A549 (cell line): ENCODE measurements around the gene PRMT3. TPM values are rescaled to one million over a fixed set of nuclear protein-coding genes. Genes with fewer than 3 reads are reported as not detected.

Experiments
- ATAC-seq, 2 experiments: fragments of 200-7000 bp in 1 of 2; fragments of >200 bp in 1 of 2; cut with Nextera tagmentation in 1 of 2; cut with Tn5 transposase in 1 of 2; 3 replicates each; pipeline versions ENCODE4 v1.8.0 to v1.9.1; 2018 to 2020; ENCODE audit warnings: mild to moderate bottlenecking in 1 of 2, moderate library complexity in 1 of 2
- CTCF ChIA-PET: fragments of 300-600 bp; sonication (Branson Sonifier 250); formaldehyde crosslinking; extraction: SDS; loops from one replicate; lab custom pipeline; 2021; ENCODE audit warnings: antibody characterized with exemption, inconsistent platforms; lab: Yijun Ruan, JAX
- POLR2A ChIA-PET: fragments of 350-600 bp; formaldehyde crosslinking; extraction: SDS; loops from one replicate; lab custom pipeline; 2021; ENCODE audit warnings: antibody characterized with exemption, inconsistent platforms; lab: Yijun Ruan, JAX
- DNase-seq, 2 experiments: peaks; one replicate each; pipeline versions ENCODE4 v3.0.0 to v3.0.0-alpha.2; 2011 to 2016; ENCODE audit warnings: low read depth in 1 of 2, low spot score in 1 of 2
- FAIRE-seq: peaks from 2 replicates; lab custom pipeline; 2011; peaks lifted over from hg19 to GRCh38; lab: Jason Lieb, UNC
- H3K27ac ChIP-seq, 2 experiments: fragments of >200 bp; sonication (Bioruptor Twin); formaldehyde crosslinking; 3 replicates each; pipeline ENCODE4 v1.5.1; 2016 to 2017
- H3K4me1 ChIP-seq: fragments of >200 bp; sonication (Bioruptor Twin); formaldehyde crosslinking; 3 replicates; pipeline ENCODE4 v1.6.1; 2016
- H3K4me2 ChIP-seq: fragments of >200 bp; sonication (Bioruptor Twin); formaldehyde crosslinking; 3 replicates; pipeline ENCODE4 v1.6.1; 2016
- H3K4me3 ChIP-seq: fragments of >200 bp; sonication (Bioruptor Twin); formaldehyde crosslinking; 3 replicates; pipeline ENCODE4 v1.5.1; 2016
- H3K9me3 ChIP-seq: fragments of >200 bp; sonication (Bioruptor Twin); formaldehyde crosslinking; 3 replicates; pipeline ENCODE4 v1.6.1; 2016
- CTCF ChIP-seq: fragments of >200 bp; sonication (Bioruptor Twin); formaldehyde crosslinking; IDR thresholded peaks from 3 replicates; pipeline ENCODE4 v1.5.1; 2016
- E2F6 ChIP-seq: IDR thresholded peaks from 2 replicates; pipeline ENCODE4 v1.6.1; 2012; ENCODE audit warnings: low read depth, borderline replicate concordance
- ESRRA ChIP-seq: fragments of 150-350 bp; IDR thresholded peaks from 2 replicates; pipeline ENCODE4 v1.6.1; 2014; ENCODE audit warnings: mild to moderate bottlenecking, low read length, borderline replicate concordance
- FOXS1 ChIP-seq: fragments of 250-450 bp; sonication (Bioruptor Pico); IDR thresholded peaks from 2 replicates; pipeline ENCODE4 v1.5.0; 2020; ENCODE audit warnings: mild to moderate bottlenecking, moderate library complexity
- HDAC2 ChIP-seq: fragments of 200-600 bp; sonication (generic); IDR thresholded peaks from 2 replicates; pipeline ENCODE4 v1.6.1; 2016
- HOXA7 ChIP-seq: fragments of 250-450 bp; sonication (Bioruptor Pico); IDR thresholded peaks from 2 replicates; pipeline ENCODE4 v1.5.0; 2020; ENCODE audit warnings: mild to moderate bottlenecking, moderate library complexity
- JUN ChIP-seq, 2 experiments: fragments of >200 bp; sonication (Bioruptor Twin); formaldehyde crosslinking; IDR thresholded peaks; 2 replicates in 1 of 2; 3 replicates in 1 of 2; pipeline ENCODE4 v1.6.1; 2016 to 2017
- MAX ChIP-seq: IDR thresholded peaks from 2 replicates; pipeline ENCODE4 v1.6.1; 2012
- NFE2L2 ChIP-seq: fragments of 150-350 bp; conservative IDR thresholded peaks from 2 replicates; pipeline ENCODE4 v1.6.1; 2014; ENCODE audit warnings: low read length
- PBX3 ChIP-seq: IDR thresholded peaks from 2 replicates; pipeline ENCODE4 v1.6.1; 2012
- PHF8 ChIP-seq: fragments of 200-600 bp; sonication (generic); IDR thresholded peaks from 2 replicates; pipeline ENCODE4 v1.6.1; 2016; ENCODE audit warnings: low read depth, mild to moderate bottlenecking, antibody characterized with exemption, moderate library complexity, borderline replicate concordance
- POLR2A ChIP-seq: IDR thresholded peaks from 2 replicates; pipeline ENCODE4 v1.6.1; 2012; ENCODE audit warnings: mild to moderate bottlenecking, low read length
- RARB ChIP-seq: fragments of 250-450 bp; sonication (Bioruptor Pico); IDR thresholded peaks from 2 replicates; pipeline ENCODE4 v1.8.0; 2021; ENCODE audit warnings: mild to moderate bottlenecking, moderate library complexity
- RCOR1 ChIP-seq: fragments of 150-350 bp; IDR thresholded peaks from 2 replicates; pipeline ENCODE4 v1.6.1; 2014; ENCODE audit warnings: antibody characterized with exemption, low read length, low read depth
- RFX5 ChIP-seq: fragments of 450-650 bp; IDR thresholded peaks from 2 replicates; pipeline ENCODE4 v1.7.1; 2014; ENCODE audit warnings: antibody characterized with exemption, mild to moderate bottlenecking, moderate library complexity
- RNF2 ChIP-seq: fragments of 200-600 bp; sonication (generic); IDR thresholded peaks from 2 replicates; pipeline ENCODE4 v1.6.1; 2016; ENCODE audit warnings: low read depth, mild to moderate bottlenecking, antibody characterized with exemption, moderate library complexity, borderline replicate concordance
- SMC3 ChIP-seq: fragments of >200 bp; sonication (Bioruptor Twin); formaldehyde crosslinking; IDR thresholded peaks from 3 replicates; pipeline ENCODE4 v1.6.1; 2018; ENCODE audit warnings: inconsistent platforms
- SREBF2 ChIP-seq: fragments of 450-650 bp; IDR thresholded peaks from 2 replicates; pipeline ENCODE4 v1.6.1; 2014; ENCODE audit warnings: mild to moderate bottlenecking, moderate library complexity
- TFCP2L1 ChIP-seq: fragments of 250-450 bp; sonication (Bioruptor Pico); IDR thresholded peaks from 2 replicates; pipeline ENCODE4 v1.5.0; 2021; ENCODE audit warnings: mild to moderate bottlenecking
- USF2 ChIP-seq: fragments of 450-650 bp; IDR thresholded peaks from 2 replicates; pipeline ENCODE4 v1.6.1; 2014; ENCODE audit warnings: antibody characterized with exemption
- ZNF302 ChIP-seq: fragments of 250-450 bp; sonication (Bioruptor Pico); IDR thresholded peaks from 2 replicates; pipeline ENCODE4 v1.9.0; 2021; ENCODE audit warnings: inconsistent platforms, mild to moderate bottlenecking, moderate library complexity
- WGBS: methylation state at CpG from one replicate; pipeline ENCODE4 v1.1.6; 2017; ENCODE audit errors: missing lambda C conversion rate; 5-methylcytosine and 5-hydroxymethylcytosine counted together
- polyA plus RNA-seq, 4 experiments: library from polyadenylated mRNA; depleted of rRNA in 3 of 4; stranded (reverse); fragments of >200 nt; fragmentation: RNase III in 1 of 4; extraction: RNeasy Plus Mini Kit Qiagen cat#74134 plus additional on column Dnase treatment in 1 of 4; gene quantifications; 2 replicates in 3 of 4; 3 replicates in 1 of 4; pipeline ENCODE4 v1.2.3, GENCODE V29; 2011 to 2017

PRMT3 gene
- polyA plus RNA-seq, 2 of the 4 experiments (the other 2 are of a cell fraction), result 34.6 to 53.9 TPM

- no peak for FAIRE-seq
- H3K4me2 ChIP-seq, result no peak overlapping the region
- no peaks in the 10 kb centered on the region for H3K9me3 ChIP-seq
- H3K27ac ChIP-seq, result peak overlapping the region in 1 of 2 experiments; percentile 56; a peak in 3 of 6 replicates
- ATAC-seq, result no peak
- DNase-seq, result no peak
- peaks cover 66% of the 10 kb centered on the region for H3K4me1 ChIP-seq
- ChIA-PET CTCF (interaction anchor here (1.0 to 2.5 kb wide), 3 partner anchors 9 to 27 kb away, joined by 3 to 6 read pairs (median 5); no protein-coding TSS in a partner anchor), POLR2A (no interaction called here)
- TF ChIP-seq MAX, result no peak
- no peak for TF ChIP-seq RFX5
- no peak for TF ChIP-seq ESRRA
- no peak for TF ChIP-seq ZNF302
- TF ChIP-seq USF2, result no peak
- no peak for TF ChIP-seq SMC3
- TF ChIP-seq HOXA7 (CRISPR knock-in tag), result no peak
- no peak for TF ChIP-seq E2F6
- no peak for TF ChIP-seq PBX3
- no peak overlapping the region for H3K4me3 ChIP-seq
These were observed 17.7 kb upstream of the PRMT3 start for GRCh38 chr11:20369826-20370225.

- FAIRE-seq, result no peak
- WGBS, result 81% methylated on average over 5 of the region's 5 CpGs
- ChIA-PET POLR2A (no interaction called here), CTCF (interaction anchor here (1.1 to 2.0 kb wide), 3 partner anchors 15 to 26 kb away, joined by 5 to 8 read pairs (median 5); no protein-coding TSS in a partner anchor)
- no peak for DNase-seq
- TF ChIP-seq JUN (IDR thresholded peaks at IDR 0.05), result no peak
- TF ChIP-seq E2F6, result no peak
- TF ChIP-seq POLR2A, result no peak
- no peak for TF ChIP-seq CTCF
- TF ChIP-seq PHF8, result no peak
- TF ChIP-seq SREBF2, result no peak
- no peak for TF ChIP-seq RCOR1
- TF ChIP-seq FOXS1, result no peak
- no peak for TF ChIP-seq RARB (CRISPR knock-in tag)
- no peak for TF ChIP-seq NFE2L2
- Histone ChIP-seq H3K4me1 (peaks cover 44% of the 10 kb centered on the region), H3K4me3 (no peak overlapping the region), H3K9me3 (no peaks in the 10 kb centered on the region), H3K27ac (no peak overlapping the region), H3K4me2 (no peak overlapping the region)
- no peak for ATAC-seq
These were observed 15.4 kb upstream of the PRMT3 start for GRCh38 chr11:20372081-20372626.

GRCh38 chr11:20373147-20373546 is 14.4 kb upstream of the PRMT3 start:
- ATAC-seq, result no peak
- Histone ChIP-seq H3K27ac (no peak overlapping the region), H3K4me3 (no peak overlapping the region), H3K4me2 (no peak overlapping the region)
- POLR2A ChIA-PET, result no interaction called here
- 94% methylated on average over 13 of the region's 13 CpGs for WGBS
- TF ChIP-seq HDAC2 (no peak), RNF2 (no peak), ZNF302 (no peak), TFCP2L1 (CRISPR knock-in tag) (no peak)
- TF ChIP-seq, all 56 proteins: peak for 0
- H3K9me3 ChIP-seq, result no peaks in the 10 kb centered on the region
- DNase-seq, result no peak
- peaks cover 37% of the 10 kb centered on the region for H3K4me1 ChIP-seq
- FAIRE-seq, result no peak
- CTCF ChIA-PET, result interaction anchor here (1.1 to 2.0 kb wide), 3 partner anchors 14 to 25 kb away, joined by 5 to 8 read pairs (median 5); no protein-coding TSS in a partner anchor
